ENCODE data around the gene TRIO.
"Not testable (repeated sequence)": the region's sequence is repeated elsewhere in the genome, so short reads cannot be mapped to it uniquely, and the experiment has no call there.

TRIO gene

DNA sequence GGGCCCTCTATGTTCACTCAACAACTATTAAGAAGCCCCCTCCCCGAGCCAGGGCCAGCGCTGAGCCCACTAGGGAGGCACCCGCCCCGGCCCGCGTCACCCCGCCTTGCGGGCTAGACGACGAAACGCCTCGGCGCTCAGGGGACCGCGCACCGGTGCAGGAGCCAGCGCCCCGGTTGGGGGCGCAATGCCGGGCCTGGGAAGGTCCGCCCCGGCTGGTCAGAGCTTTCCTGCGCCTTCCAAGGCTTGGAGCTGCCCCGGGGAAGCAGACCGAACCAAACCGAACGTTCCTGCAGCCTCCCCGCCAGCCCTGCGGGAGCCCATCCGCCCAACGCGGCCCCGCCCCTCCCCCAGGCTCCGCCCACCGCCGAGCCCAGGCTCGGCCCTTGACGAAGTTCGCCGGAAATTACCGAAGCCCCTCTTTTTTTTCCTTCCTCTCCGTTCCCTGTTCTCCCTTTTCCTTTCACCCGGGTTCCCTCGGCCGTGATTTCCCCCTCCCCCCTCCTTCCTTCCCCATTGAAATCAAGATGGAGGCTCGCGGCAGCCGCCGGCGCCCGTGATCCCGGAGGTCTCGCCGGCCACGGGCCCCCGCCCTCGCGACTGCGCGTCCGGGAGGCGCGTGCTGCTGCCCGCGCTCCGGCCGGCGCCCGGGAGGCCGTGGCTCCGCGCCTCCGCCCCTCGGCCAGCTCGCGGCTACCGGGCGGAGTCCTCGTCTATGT is at the start of gene TRIO:
Gene TRIO (plus strand): TSS at position 516 of the 719 bp plus-strand sequence. CDS start 384 bp downstream, outside the sequence.
- peaks cover 13% of the 10 kb centered on the region for H3K4me1 ChIP-seq (ENCODE audit: low read length)
- TF ChIP-seq EZH2 (optimal IDR thresholded peaks at IDR 0.05; ENCODE audit: low read depth, low read length) (no peak), EZH2phosphoT487 (IDR thresholded peaks at IDR 0.05; ENCODE audit: low read length) (no peak)
- TF ChIP-seq, protein P1, sequence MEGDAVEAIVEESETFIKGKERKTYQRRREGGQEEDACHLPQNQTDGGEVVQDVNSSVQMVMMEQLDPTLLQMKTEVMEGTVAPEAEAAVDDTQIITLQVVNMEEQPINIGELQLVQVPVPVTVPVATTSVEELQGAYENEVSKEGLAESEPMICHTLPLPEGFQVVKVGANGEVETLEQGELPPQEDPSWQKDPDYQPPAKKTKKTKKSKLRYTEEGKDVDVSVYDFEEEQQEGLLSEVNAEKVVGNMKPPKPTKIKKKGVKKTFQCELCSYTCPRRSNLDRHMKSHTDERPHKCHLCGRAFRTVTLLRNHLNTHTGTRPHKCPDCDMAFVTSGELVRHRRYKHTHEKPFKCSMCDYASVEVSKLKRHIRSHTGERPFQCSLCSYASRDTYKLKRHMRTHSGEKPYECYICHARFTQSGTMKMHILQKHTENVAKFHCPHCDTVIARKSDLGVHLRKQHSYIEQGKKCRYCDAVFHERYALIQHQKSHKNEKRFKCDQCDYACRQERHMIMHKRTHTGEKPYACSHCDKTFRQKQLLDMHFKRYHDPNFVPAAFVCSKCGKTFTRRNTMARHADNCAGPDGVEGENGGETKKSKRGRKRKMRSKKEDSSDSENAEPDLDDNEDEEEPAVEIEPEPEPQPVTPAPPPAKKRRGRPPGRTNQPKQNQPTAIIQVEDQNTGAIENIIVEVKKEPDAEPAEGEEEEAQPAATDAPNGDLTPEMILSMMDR (IDR thresholded peaks at IDR 0.05; ENCODE audit: low read length), result peak; percentile 56
- H3K9me3 ChIP-seq (replicated peaks; ENCODE audit: insufficient read depth, low read length), result no peaks in the 10 kb centered on the region
- H3K9ac ChIP-seq (ENCODE audit: low read length), result peak within 1 kb of the TSS; percentile 71
- H4K20me1 ChIP-seq (ENCODE audit: insufficient read depth, low read length), result peaks cover 6% of the 10 kb centered on the region; the same call in 1 of the 2 replicates
- H3K79me2 ChIP-seq (ENCODE audit: low read length), result peaks cover 40% of the 10 kb centered on the region
- H3K4me2 ChIP-seq (ENCODE audit: low read depth, low read length), result peak within 1 kb of the TSS; percentile 87
- H3K9me2 ChIP-seq (replicated peaks; ENCODE audit: insufficient read depth, low read length), result no peaks in the 10 kb centered on the region
- peak; percentile 84 for DNase-seq
- H3F3A ChIP-seq (ENCODE audit: insufficient read depth, low read length), result peaks cover 17% of the 10 kb centered on the region; the same call in 1 of the 2 replicates
- H3K27ac ChIP-seq (ENCODE audit: low read length), result peak within 1 kb of the TSS; percentile 60; the same call in 1 of the 2 replicates
- no peaks in the 10 kb centered on the region for H3K36me3 ChIP-seq (replicated peaks; ENCODE audit: insufficient read depth, low read length)
- no peaks in the 10 kb centered on the region for H3K27me3 ChIP-seq (replicated peaks; ENCODE audit: insufficient read depth, low read length)
- H2AFZ ChIP-seq (ENCODE audit: low read length), result peak within 1 kb of the TSS; percentile 93
- peak within 1 kb of the TSS; percentile 90 for H3K4me3 ChIP-seq (ENCODE audit: low read length)

DNA sequence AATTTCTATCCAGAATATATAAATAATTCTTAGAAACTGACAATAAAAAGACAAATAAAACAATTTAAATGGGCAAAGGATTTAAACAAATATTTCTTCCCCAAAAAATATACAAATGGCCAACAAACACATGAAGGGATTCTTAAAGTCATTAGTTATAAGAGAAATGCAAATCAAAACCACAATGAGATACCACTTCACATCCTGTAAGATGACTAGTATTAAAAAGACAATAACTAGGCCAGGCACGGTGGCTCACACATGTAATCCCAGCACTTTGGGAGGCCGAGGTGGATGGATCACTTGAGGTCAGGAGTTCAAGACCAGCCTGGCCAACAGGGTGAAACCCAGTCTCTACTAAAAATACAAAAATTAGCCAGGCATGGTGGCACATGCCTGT is 45.8 kb upstream of the TRIO start:
- not testable (repeated sequence) for H3K36me3 ChIP-seq (replicated peaks; ENCODE audit: insufficient read depth, low read length); DNase-seq; H3F3A ChIP-seq (ENCODE audit: insufficient read depth, low read length); H3K9me3 ChIP-seq (replicated peaks; ENCODE audit: insufficient read depth, low read length); H3K9me2 ChIP-seq (replicated peaks; ENCODE audit: insufficient read depth, low read length); H3K4me1 ChIP-seq (ENCODE audit: low read length); H3K4me3 ChIP-seq (ENCODE audit: low read length); H2AFZ ChIP-seq (ENCODE audit: low read length); H3K9ac ChIP-seq (ENCODE audit: low read length); H3K27ac ChIP-seq (ENCODE audit: low read length); H3K79me2 ChIP-seq (ENCODE audit: low read length); H3K27me3 ChIP-seq (replicated peaks; ENCODE audit: insufficient read depth, low read length); H4K20me1 ChIP-seq (ENCODE audit: insufficient read depth, low read length); H3K4me2 ChIP-seq (ENCODE audit: low read depth, low read length)

DNA sequence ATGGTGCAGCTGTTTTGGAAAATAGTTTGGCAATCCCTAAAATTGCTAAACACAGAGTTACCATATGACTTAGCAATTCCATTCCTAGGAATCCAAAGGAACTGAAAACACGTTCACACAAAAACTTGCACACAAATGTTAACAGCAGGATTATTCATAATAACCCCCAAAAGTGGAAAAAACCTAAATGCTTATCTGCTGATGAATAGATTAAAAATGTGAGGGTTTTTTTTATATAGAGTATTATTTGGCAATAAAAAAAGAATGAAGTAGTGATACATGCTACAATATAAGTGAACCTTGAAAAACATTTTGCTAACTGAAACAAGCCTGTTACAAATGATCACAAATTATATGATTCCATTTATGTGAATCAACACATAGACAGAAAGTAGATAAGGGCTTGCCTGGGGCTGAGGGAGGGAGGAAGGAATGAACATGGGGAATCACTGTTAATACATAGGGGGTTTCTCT is 45.1 kb upstream of the TRIO start:
- Histone ChIP-seq H3K27me3 (replicated peaks; ENCODE audit: insufficient read depth, low read length) (no peaks in the 10 kb centered on the region), H3K9me2 (replicated peaks; ENCODE audit: insufficient read depth, low read length) (no peaks in the 10 kb centered on the region), H3F3A (ENCODE audit: insufficient read depth, low read length) (no peaks in the 10 kb centered on the region), H3K27ac (ENCODE audit: low read length) (no peak overlapping the region), H4K20me1 (ENCODE audit: insufficient read depth, low read length) (no peaks in the 10 kb centered on the region), H3K9ac (ENCODE audit: low read length) (no peak overlapping the region), H3K4me1 (ENCODE audit: low read length) (no peaks in the 10 kb centered on the region), H2AFZ (ENCODE audit: low read length) (no peak overlapping the region), H3K79me2 (ENCODE audit: low read length) (no peaks in the 10 kb centered on the region), H3K4me2 (ENCODE audit: low read depth, low read length) (no peak overlapping the region), H3K4me3 (ENCODE audit: low read length) (no peak overlapping the region), H3K9me3 (replicated peaks; ENCODE audit: insufficient read depth, low read length) (no peaks in the 10 kb centered on the region), H3K36me3 (replicated peaks; ENCODE audit: insufficient read depth, low read length) (no peaks in the 10 kb centered on the region)
- TF ChIP-seq EZH2 (optimal IDR thresholded peaks at IDR 0.05; ENCODE audit: low read depth, low read length) (no peak), EZH2phosphoT487 (IDR thresholded peaks at IDR 0.05; ENCODE audit: low read length) (no peak)
- TF ChIP-seq, protein P1 (IDR thresholded peaks at IDR 0.05; ENCODE audit: low read length), result no peak
- no peak for DNase-seq

DNA sequence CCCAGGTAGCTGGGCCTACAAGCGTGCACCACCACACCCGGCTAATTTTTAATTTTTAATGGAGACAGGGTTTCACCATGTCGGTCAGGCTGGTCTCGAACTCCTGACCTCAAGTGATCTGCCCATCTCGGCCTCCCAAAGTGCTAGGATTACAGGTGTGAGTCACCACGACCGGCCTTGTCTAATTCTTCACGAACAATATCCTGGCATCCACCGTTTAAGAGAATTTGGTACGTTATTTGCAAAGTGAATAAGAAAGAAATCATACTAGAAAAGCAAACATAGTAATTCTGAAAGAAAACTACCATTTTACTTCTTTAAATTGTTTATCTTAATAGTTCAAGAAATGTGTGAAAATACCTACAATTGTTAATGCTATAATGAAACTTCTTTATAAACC is 42.9 kb upstream of the TRIO start:
- DNase-seq, result no peak
- no peak overlapping the region for H2AFZ ChIP-seq (ENCODE audit: low read length)
- TF ChIP-seq EZH2phosphoT487 (IDR thresholded peaks at IDR 0.05; ENCODE audit: low read length), result no peak
- TF ChIP-seq EZH2 (optimal IDR thresholded peaks at IDR 0.05; ENCODE audit: low read depth, low read length), result no peak
- TF ChIP-seq, protein P1 (IDR thresholded peaks at IDR 0.05; ENCODE audit: low read length), result no peak
- no peaks in the 10 kb centered on the region for H3K4me1 ChIP-seq (ENCODE audit: low read length)
- no peaks in the 10 kb centered on the region for H3K27me3 ChIP-seq (replicated peaks; ENCODE audit: insufficient read depth, low read length)
- no peaks in the 10 kb centered on the region for H3K36me3 ChIP-seq (replicated peaks; ENCODE audit: insufficient read depth, low read length)
- no peaks in the 10 kb centered on the region for H3K79me2 ChIP-seq (ENCODE audit: low read length)
- no peaks in the 10 kb centered on the region for H3K9me3 ChIP-seq (replicated peaks; ENCODE audit: insufficient read depth, low read length)
- no peaks in the 10 kb centered on the region for H4K20me1 ChIP-seq (ENCODE audit: insufficient read depth, low read length)
- H3K4me3 ChIP-seq (ENCODE audit: low read length), result no peak overlapping the region
- H3K9me2 ChIP-seq (replicated peaks; ENCODE audit: insufficient read depth, low read length), result no peaks in the 10 kb centered on the region
- H3K27ac ChIP-seq (ENCODE audit: low read length), result no peak overlapping the region
- no peaks in the 10 kb centered on the region for H3F3A ChIP-seq (ENCODE audit: insufficient read depth, low read length)
- H3K9ac ChIP-seq (ENCODE audit: low read length), result no peak overlapping the region
- no peak overlapping the region for H3K4me2 ChIP-seq (ENCODE audit: low read depth, low read length)
